Measurements from ENCODE around the gene DSG3. TPM values are rescaled to one million over a fixed set of nuclear protein-coding genes. Genes with fewer than 3 reads are reported as not detected.
A peak's percentile ranks its signal among the peaks of the same experiment; 100 is the strongest.

The DSG3 gene
- polyA plus RNA-seq, 1 donor (not counting 4 experiments of a cell fraction or from before 2014, with no cell fraction given) = 259 TPM

DNA sequence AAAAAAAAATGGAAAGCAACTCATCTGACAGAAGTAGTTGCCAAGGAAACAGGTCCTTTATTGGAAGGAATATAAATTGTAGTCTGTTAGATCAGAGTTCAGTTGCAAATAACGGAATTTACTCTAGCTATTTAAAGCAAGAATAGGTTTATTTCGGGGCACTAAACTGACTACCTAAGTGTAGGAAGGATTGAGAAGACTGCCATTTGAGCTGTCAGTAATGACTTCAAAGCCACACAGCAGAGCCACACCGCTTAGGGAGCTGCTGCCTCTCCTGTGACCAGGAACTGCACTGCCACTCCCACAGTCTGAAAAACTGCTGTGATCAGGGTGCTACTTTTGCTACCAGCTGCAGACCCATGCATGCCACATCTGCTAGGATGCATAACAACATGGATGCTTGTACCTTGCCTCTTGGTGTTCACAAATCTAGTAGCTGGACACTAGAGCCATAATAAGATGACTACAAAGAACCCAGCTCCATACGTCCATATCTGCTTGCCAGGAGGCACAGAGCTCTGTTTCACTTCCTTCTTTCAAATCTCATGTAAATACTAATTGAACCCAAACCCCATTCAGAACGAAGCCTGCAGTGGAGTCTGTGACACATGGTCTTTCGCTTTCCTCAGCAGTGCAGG lies 52.6 kb downstream of the DSG3 start:
- no peak for TF ChIP-seq EZH2 (IDR thresholded peaks at IDR 0.05; ENCODE audit: low read length)
- TF ChIP-seq, protein P1, sequence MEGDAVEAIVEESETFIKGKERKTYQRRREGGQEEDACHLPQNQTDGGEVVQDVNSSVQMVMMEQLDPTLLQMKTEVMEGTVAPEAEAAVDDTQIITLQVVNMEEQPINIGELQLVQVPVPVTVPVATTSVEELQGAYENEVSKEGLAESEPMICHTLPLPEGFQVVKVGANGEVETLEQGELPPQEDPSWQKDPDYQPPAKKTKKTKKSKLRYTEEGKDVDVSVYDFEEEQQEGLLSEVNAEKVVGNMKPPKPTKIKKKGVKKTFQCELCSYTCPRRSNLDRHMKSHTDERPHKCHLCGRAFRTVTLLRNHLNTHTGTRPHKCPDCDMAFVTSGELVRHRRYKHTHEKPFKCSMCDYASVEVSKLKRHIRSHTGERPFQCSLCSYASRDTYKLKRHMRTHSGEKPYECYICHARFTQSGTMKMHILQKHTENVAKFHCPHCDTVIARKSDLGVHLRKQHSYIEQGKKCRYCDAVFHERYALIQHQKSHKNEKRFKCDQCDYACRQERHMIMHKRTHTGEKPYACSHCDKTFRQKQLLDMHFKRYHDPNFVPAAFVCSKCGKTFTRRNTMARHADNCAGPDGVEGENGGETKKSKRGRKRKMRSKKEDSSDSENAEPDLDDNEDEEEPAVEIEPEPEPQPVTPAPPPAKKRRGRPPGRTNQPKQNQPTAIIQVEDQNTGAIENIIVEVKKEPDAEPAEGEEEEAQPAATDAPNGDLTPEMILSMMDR (optimal IDR thresholded peaks at IDR 0.05 in 1 of 3, IDR thresholded peaks at IDR 0.05 in 1 of 3, conservative IDR thresholded peaks at IDR 0.05 in 1 of 3; ENCODE audit: extremely low read depth in 1 of 3, insufficient read depth in 2 of 3, low read length in 3 of 3) = no peak
- H3K9ac ChIP-seq (ENCODE audit: control insufficient read depth, extremely low read depth, insufficient read depth, low read length) = peak overlapping the region; percentile 22
- H3K27ac ChIP-seq (ENCODE audit: control insufficient read depth, insufficient read depth, low read length) = no peak overlapping the region
- H3K4me2 ChIP-seq (ENCODE audit: control insufficient read depth, extremely low read depth, insufficient read depth, low read depth, low read length) = peak overlapping the region; percentile 90
- H3K4me3 ChIP-seq (ENCODE audit: control insufficient read depth in 2 of 3, extremely low read depth in 1 of 3, insufficient read depth in 2 of 3, low read depth in 1 of 3, low read length in 3 of 3) = peak overlapping the region in 2 of 3 experiments; percentile 1 to 98
- H3K36me3 ChIP-seq (ENCODE audit: control insufficient read depth in 2 of 2, extremely low read depth in 1 of 2, insufficient read depth in 2 of 2, low read length in 2 of 2) = peaks cover 0 to 9% of the 10 kb centered on the region in 2 experiments
- FAIRE-seq (peak; percentile 9), DNase-seq (ENCODE audit: low read depth, low spot score) (no peak)
- dilution Hi-C loops (cut with MboI; ENCODE audit: extremely low pct_ligation_motif_present, low sequenced_read_pairs) = no loop called here
- peaks cover 32% of the 10 kb centered on the region for H3K4me1 ChIP-seq (ENCODE audit: control insufficient read depth, extremely low read depth, insufficient read depth, low read length)
- no peaks in the 10 kb centered on the region for H3K9me3 ChIP-seq (ENCODE audit: control insufficient read depth, low read depth, low read length)
- H3K9me1 ChIP-seq (ENCODE audit: control insufficient read depth, extremely low read depth, insufficient read depth, low read length) = no peaks in the 10 kb centered on the region
- no peaks in the 10 kb centered on the region for H4K20me1 ChIP-seq (ENCODE audit: control insufficient read depth, extremely low read depth, insufficient read depth, low read length)
- no peaks in the 10 kb centered on the region for H3K27me3 ChIP-seq (ENCODE audit: control insufficient read depth, extremely low read depth, insufficient read depth, low read length)
- peaks cover 61% of the 10 kb centered on the region for H3K79me2 ChIP-seq (ENCODE audit: control insufficient read depth, insufficient read depth, low read length)
- no peak overlapping the region for H2AFZ ChIP-seq (ENCODE audit: control insufficient read depth, low read length)

DNA sequence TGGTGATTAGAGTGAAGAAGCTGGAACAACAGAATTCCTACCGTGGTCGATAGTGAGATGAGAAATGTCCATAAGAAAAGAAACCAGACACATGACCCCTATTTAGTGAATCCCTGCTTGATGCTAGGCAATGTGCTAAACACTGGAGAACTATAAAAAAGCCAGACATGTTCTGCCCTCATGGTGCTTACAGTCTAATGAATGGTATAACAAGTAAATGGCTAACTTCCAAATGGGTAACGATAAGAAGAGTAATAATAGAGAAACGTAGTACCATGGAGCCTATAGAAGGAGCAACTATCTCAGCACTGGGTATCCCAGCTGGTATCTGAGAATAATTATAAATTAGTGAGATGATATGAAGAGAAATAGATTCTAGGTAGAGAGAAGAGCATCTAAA lies 55.5 kb downstream of the DSG3 start:
- no peak for FAIRE-seq
- H3K27ac ChIP-seq (ENCODE audit: control insufficient read depth, insufficient read depth, low read length) = no peak overlapping the region
- dilution Hi-C loops (cut with MboI; ENCODE audit: extremely low pct_ligation_motif_present, low sequenced_read_pairs) = no loop called here
- no peak overlapping the region for H3K4me3 ChIP-seq (ENCODE audit: control insufficient read depth in 2 of 3, extremely low read depth in 1 of 3, insufficient read depth in 2 of 3, low read depth in 1 of 3, low read length in 3 of 3)
- no peak for DNase-seq (ENCODE audit: low read depth, low spot score)
- H4K20me1 ChIP-seq (ENCODE audit: control insufficient read depth, extremely low read depth, insufficient read depth, low read length) = no peaks in the 10 kb centered on the region
- H2AFZ ChIP-seq (ENCODE audit: control insufficient read depth, low read length) = no peak overlapping the region
- peaks cover 38% of the 10 kb centered on the region for H3K4me1 ChIP-seq (ENCODE audit: control insufficient read depth, extremely low read depth, insufficient read depth, low read length)
- TF ChIP-seq EZH2 (IDR thresholded peaks at IDR 0.05; ENCODE audit: low read length) = no peak
- TF ChIP-seq, protein P1 (optimal IDR thresholded peaks at IDR 0.05 in 1 of 3, IDR thresholded peaks at IDR 0.05 in 1 of 3, conservative IDR thresholded peaks at IDR 0.05 in 1 of 3; ENCODE audit: extremely low read depth in 1 of 3, insufficient read depth in 2 of 3, low read length in 3 of 3) = no peak
- H3K79me2 ChIP-seq (ENCODE audit: control insufficient read depth, insufficient read depth, low read length) = peaks cover 80% of the 10 kb centered on the region
- peaks cover 0 to 12% of the 10 kb centered on the region in 2 experiments for H3K36me3 ChIP-seq (ENCODE audit: control insufficient read depth in 2 of 2, extremely low read depth in 1 of 2, insufficient read depth in 2 of 2, low read length in 2 of 2)
- no peaks in the 10 kb centered on the region for H3K27me3 ChIP-seq (ENCODE audit: control insufficient read depth, extremely low read depth, insufficient read depth, low read length)
- no peak overlapping the region for H3K4me2 ChIP-seq (ENCODE audit: control insufficient read depth, extremely low read depth, insufficient read depth, low read depth, low read length)
- no peaks in the 10 kb centered on the region for H3K9me3 ChIP-seq (ENCODE audit: control insufficient read depth, low read depth, low read length)
- no peaks in the 10 kb centered on the region for H3K9me1 ChIP-seq (ENCODE audit: control insufficient read depth, extremely low read depth, insufficient read depth, low read length)
- H3K9ac ChIP-seq (ENCODE audit: control insufficient read depth, extremely low read depth, insufficient read depth, low read length) = no peak overlapping the region
